GM12878 (cell line): ENCODE data around the gene MRPL23. TPM values are rescaled to one million over a fixed set of nuclear protein-coding genes. Genes with fewer than 3 reads are reported as not detected.

Experiments used
- KAT2A ChIP-seq: conservative IDR thresholded peaks from 2 replicates; pipeline ENCODE4 v1.6.1; 2011; ENCODE audit warnings: low read depth, low read length; ENCODE audit not compliant: control insufficient read depth
- KLF5 ChIP-seq: fragments of 450-650 bp; IDR thresholded peaks from 2 replicates; pipeline ENCODE4 v1.6.1; 2014; ENCODE audit warnings: mild to moderate bottlenecking; ENCODE audit not compliant: partially characterized antibody
- POU2F2 ChIP-seq: IDR thresholded peaks from 3 replicates; pipeline ENCODE4 v1.6.1; 2011; ENCODE audit warnings: low read depth, mild to moderate bottlenecking, low read length, borderline replicate concordance
- YBX1 ChIP-seq: fragments of 450-650 bp; IDR thresholded peaks from 2 replicates; pipeline ENCODE4 v1.6.1; 2016; ENCODE audit warnings: antibody characterized with exemption
- polyA plus RNA-seq, 11 experiments: library from polyadenylated mRNA; depleted of rRNA in 4 of 11; unstranded in 6 of 11; stranded (reverse) in 5 of 11; fragments of >200 nt; fragmentation: Nextera tagmentation in 4 of 11; fragmentation: Illumina TruSeq in 1 of 11; extraction: Ambion mirVana in 4 of 11; extraction: Trizol in 1 of 11; gene quantifications; 1 replicate in 1 of 11; 2 replicates in 10 of 11; pipeline versions ENCODE4 v1.2.1 to v1.2.3, GENCODE V29; 2011 to 2016; ENCODE audit warnings: inconsistent platforms in 2 of 11, missing spikeins in 2 of 11, low read depth in 1 of 11
- total RNA-seq, 4 experiments: library from RNA; depleted of rRNA in 3 of 4; stranded (reverse); fragments of >200 nt in 3 of 4; fragmentation: Illumina TruSeq in 1 of 4; extraction: Trizol in 1 of 4; gene quantifications; 2 replicates each; pipeline versions ENCODE4 v1.2.1 to v1.2.3, GENCODE V29; 2013 to 2021
- TF ChIP-seq, protein P1 (sequence below): IDR thresholded peaks from 2 replicates; pipeline ENCODE4 v1.6.1; 2012; ENCODE audit warnings: improper control_type of control experiment, low read depth, low read length; ENCODE audit not compliant: insufficient replicate concordance
- TF ChIP-seq, protein P2 (sequence below): fragments of 450-650 bp; formaldehyde crosslinking; IDR thresholded peaks from 2 replicates; pipeline ENCODE4 v1.4.0; 2022; ENCODE audit warnings: mild to moderate bottlenecking, moderate library complexity

The MRPL23 gene
- total and polyA plus RNA-seq, 10 of the 15 experiments (the other 5 are each of a cell fraction or from before 2014, with no cell fraction given) = 1.6 to 207 (median 126) TPM

DNA sequence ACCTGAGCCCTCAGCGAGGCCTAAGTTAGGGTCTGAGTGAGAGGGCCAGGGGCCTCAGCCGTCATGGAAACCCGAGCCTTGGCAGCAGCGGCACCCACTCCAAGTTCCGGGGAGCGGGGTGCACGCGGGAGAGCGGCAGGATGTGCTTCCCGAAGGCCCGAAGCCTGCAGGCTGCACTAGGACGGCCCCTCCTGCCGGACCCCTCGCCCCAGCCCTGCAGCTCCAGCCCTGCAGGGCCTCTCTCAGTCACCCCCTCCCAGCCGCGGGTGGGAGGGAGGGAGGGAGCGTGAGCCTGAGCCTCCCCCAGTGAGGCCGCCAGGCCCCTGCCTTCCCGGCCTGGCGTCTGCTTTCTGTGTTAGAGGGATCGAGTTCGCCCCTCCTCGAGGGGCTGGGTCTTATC is 22.6 kb downstream of the MRPL23 start (continued):
- TF ChIP-seq, protein P1, sequence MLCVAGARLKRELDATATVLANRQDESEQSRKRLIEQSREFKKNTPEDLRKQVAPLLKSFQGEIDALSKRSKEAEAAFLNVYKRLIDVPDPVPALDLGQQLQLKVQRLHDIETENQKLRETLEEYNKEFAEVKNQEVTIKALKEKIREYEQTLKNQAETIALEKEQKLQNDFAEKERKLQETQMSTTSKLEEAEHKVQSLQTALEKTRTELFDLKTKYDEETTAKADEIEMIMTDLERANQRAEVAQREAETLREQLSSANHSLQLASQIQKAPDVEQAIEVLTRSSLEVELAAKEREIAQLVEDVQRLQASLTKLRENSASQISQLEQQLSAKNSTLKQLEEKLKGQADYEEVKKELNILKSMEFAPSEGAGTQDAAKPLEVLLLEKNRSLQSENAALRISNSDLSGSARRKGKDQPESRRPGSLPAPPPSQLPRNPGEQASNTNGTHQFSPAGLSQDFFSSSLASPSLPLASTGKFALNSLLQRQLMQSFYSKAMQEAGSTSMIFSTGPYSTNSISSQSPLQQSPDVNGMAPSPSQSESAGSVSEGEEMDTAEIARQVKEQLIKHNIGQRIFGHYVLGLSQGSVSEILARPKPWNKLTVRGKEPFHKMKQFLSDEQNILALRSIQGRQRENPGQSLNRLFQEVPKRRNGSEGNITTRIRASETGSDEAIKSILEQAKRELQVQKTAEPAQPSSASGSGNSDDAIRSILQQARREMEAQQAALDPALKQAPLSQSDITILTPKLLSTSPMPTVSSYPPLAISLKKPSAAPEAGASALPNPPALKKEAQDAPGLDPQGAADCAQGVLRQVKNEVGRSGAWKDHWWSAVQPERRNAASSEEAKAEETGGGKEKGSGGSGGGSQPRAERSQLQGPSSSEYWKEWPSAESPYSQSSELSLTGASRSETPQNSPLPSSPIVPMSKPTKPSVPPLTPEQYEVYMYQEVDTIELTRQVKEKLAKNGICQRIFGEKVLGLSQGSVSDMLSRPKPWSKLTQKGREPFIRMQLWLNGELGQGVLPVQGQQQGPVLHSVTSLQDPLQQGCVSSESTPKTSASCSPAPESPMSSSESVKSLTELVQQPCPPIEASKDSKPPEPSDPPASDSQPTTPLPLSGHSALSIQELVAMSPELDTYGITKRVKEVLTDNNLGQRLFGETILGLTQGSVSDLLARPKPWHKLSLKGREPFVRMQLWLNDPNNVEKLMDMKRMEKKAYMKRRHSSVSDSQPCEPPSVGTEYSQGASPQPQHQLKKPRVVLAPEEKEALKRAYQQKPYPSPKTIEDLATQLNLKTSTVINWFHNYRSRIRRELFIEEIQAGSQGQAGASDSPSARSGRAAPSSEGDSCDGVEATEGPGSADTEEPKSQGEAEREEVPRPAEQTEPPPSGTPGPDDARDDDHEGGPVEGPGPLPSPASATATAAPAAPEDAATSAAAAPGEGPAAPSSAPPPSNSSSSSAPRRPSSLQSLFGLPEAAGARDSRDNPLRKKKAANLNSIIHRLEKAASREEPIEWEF = no peak
- TF ChIP-seq POU2F2 (no peak), YBX1 (no peak), KLF5 (no peak), KAT2A (no peak)
- TF ChIP-seq, protein P2, sequence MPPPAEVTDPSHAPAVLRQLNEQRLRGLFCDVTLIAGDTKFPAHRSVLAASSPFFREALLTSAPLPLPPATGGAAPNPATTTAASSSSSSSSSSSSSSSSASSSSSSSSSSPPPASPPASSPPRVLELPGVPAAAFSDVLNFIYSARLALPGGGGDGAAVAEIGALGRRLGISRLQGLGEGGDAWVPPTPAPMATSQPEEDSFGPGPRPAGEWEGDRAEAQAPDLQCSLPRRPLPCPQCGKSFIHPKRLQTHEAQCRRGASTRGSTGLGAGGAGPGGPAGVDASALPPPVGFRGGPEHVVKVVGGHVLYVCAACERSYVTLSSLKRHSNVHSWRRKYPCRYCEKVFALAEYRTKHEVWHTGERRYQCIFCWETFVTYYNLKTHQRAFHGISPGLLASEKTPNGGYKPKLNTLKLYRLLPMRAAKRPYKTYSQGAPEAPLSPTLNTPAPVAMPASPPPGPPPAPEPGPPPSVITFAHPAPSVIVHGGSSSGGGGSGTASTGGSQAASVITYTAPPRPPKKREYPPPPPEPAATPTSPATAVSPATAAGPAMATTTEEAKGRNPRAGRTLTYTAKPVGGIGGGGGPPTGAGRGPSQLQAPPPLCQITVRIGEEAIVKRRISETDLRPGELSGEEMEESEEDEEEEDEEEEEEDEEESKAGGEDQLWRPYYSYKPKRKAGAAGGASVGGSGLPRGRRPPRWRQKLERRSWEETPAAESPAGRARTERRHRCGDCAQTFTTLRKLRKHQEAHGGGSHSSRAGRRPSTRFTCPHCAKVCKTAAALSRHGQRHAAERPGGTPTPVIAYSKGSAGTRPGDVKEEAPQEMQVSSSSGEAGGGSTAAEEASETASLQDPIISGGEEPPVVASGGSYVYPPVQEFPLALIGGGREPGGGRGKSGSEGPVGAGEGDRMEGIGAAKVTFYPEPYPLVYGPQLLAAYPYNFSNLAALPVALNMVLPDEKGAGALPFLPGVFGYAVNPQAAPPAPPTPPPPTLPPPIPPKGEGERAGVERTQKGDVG (CRISPR knock-in tag) = no peak
